Stimulated activated naive CD8-positive, alpha-beta T cell treated with anti-CD3 and anti-CD28 coated beads, Interleukin-15, amount 100 ng/mL, for 72 hours (primary cell): ENCODE measurements around the gene PTPRG.

Experiments
- ATAC-seq: fragments of 150-1000 bp; cut with Tn5 transposase; 2 replicates; pipeline ENCODE4 v1.10.0; 2021; ENCODE audit warnings: mild to moderate bottlenecking, moderate library complexity
- DNase-seq, 2 donors: peaks; one replicate each; pipeline ENCODE4 v3.0.0; 2021 to 2022
- H3K27ac Mint-ChIP-seq, 2 donors: one replicate each; pipeline ENCODE4 v1.8.0; 2022; ENCODE audit warnings: mild to moderate bottlenecking in 2 of 2, mixed read lengths in 2 of 2, moderate library complexity in 2 of 2
- H3K27me3 Mint-ChIP-seq: one replicate; pipeline ENCODE4 v1.8.0; 2022; ENCODE audit warnings: mixed read lengths
- H3K4me1 Mint-ChIP-seq: one replicate; pipeline ENCODE4 v1.8.0; 2022; ENCODE audit warnings: mild to moderate bottlenecking, mixed read lengths
- H3K4me3 Mint-ChIP-seq, 2 donors: one replicate each; pipeline ENCODE4 v1.8.0; 2022; ENCODE audit warnings: mild to moderate bottlenecking in 2 of 2, mixed read lengths in 2 of 2, moderate library complexity in 1 of 2
- H3K9me3 Mint-ChIP-seq, 2 donors: one replicate each; pipeline ENCODE4 v1.8.0; 2022; ENCODE audit warnings: mixed read lengths in 2 of 2

The PTPRG gene

GRCh38 chr3:61718565-61718964 lies 157.2 kb downstream of the PTPRG start:
- Mint-ChIP-seq H3K27me3 (peaks cover 6% of the 10 kb centered on the region), H3K9me3 (no peaks in the 10 kb centered on the region), H3K27ac (no peak overlapping the region), H3K4me1 (no peaks in the 10 kb centered on the region), H3K4me3 (no peak overlapping the region)
- ATAC-seq = no peak
- DNase-seq = no peak

- Mint-ChIP-seq H3K27ac (no peak overlapping the region), H3K4me1 (no peaks in the 10 kb centered on the region), H3K4me3 (no peak overlapping the region), H3K27me3 (peaks cover 6% of the 10 kb centered on the region), H3K9me3 (no peaks in the 10 kb centered on the region)
- ATAC-seq (no peak), DNase-seq (no peak)
Measured at GRCh38 chr3:61719278-61719977, 158.1 kb downstream of the PTPRG start.

- H3K4me1 Mint-ChIP-seq = no peaks in the 10 kb centered on the region
- H3K27ac Mint-ChIP-seq = no peak overlapping the region
- ATAC-seq (no peak), DNase-seq (no peak)
- no peaks in the 10 kb centered on the region for H3K9me3 Mint-ChIP-seq
- H3K27me3 Mint-ChIP-seq = peaks cover 6% of the 10 kb centered on the region
- H3K4me3 Mint-ChIP-seq = no peak overlapping the region
Measured at GRCh38 chr3:61723038-61723437, 161.7 kb downstream of the PTPRG start.

GRCh38 chr3:61724183-61724582 lies 162.8 kb downstream of the PTPRG start:
- no peaks in the 10 kb centered on the region for H3K4me1 Mint-ChIP-seq
- no peak overlapping the region for H3K4me3 Mint-ChIP-seq
- peaks cover 6% of the 10 kb centered on the region for H3K27me3 Mint-ChIP-seq
- H3K27ac Mint-ChIP-seq = no peak overlapping the region
- no peaks in the 10 kb centered on the region for H3K9me3 Mint-ChIP-seq
- DNase-seq = no peak
- no peak for ATAC-seq

- Mint-ChIP-seq H3K27ac (no peak overlapping the region), H3K27me3 (peaks cover 6% of the 10 kb centered on the region), H3K4me3 (no peak overlapping the region), H3K4me1 (no peaks in the 10 kb centered on the region), H3K9me3 (no peaks in the 10 kb centered on the region)
- no peak for ATAC-seq
- no peak for DNase-seq
Measured at GRCh38 chr3:61724801-61725200, 163.4 kb downstream of the PTPRG start.

- ATAC-seq (no peak), DNase-seq (no peak)
- Mint-ChIP-seq H3K9me3 (no peaks in the 10 kb centered on the region), H3K4me3 (no peak overlapping the region), H3K4me1 (no peaks in the 10 kb centered on the region), H3K27ac (no peak overlapping the region), H3K27me3 (peaks cover 6% of the 10 kb centered on the region)
Measured at GRCh38 chr3:61725851-61726333, 164.5 kb downstream of the PTPRG start.

GRCh38 chr3:61727435-61727834 lies 166.1 kb downstream of the PTPRG start:
- ATAC-seq (no peak), DNase-seq (no peak)
- H3K9me3 Mint-ChIP-seq = no peaks in the 10 kb centered on the region
- H3K27me3 Mint-ChIP-seq = no peaks in the 10 kb centered on the region
- H3K4me3 Mint-ChIP-seq = no peak overlapping the region
- no peak overlapping the region for H3K27ac Mint-ChIP-seq
- no peaks in the 10 kb centered on the region for H3K4me1 Mint-ChIP-seq

GRCh38 chr3:61729038-61729634 lies 167.8 kb downstream of the PTPRG start:
- no peak overlapping the region for H3K4me3 Mint-ChIP-seq
- no peak for DNase-seq

GRCh38 chr3:61730056-61730455 lies 168.7 kb downstream of the PTPRG start:
- Mint-ChIP-seq H3K27ac (peak overlapping the region in 1 of 2 donors; percentile 33), H3K27me3 (no peaks in the 10 kb centered on the region)
- no peak for ATAC-seq

More at GRCh38 chr3:61729038-61729634, 167.8 kb downstream of the PTPRG start:
- Mint-ChIP-seq H3K27ac (no peak overlapping the region), H3K9me3 (no peaks in the 10 kb centered on the region), H3K27me3 (no peaks in the 10 kb centered on the region), H3K4me1 (no peaks in the 10 kb centered on the region)
- no peak for ATAC-seq

GRCh38 chr3:61730577-61731231 lies 169.3 kb downstream of the PTPRG start:
- DNase-seq = no peak
- no peaks in the 10 kb centered on the region for H3K4me1 Mint-ChIP-seq
- no peak for ATAC-seq
- no peaks in the 10 kb centered on the region for H3K9me3 Mint-ChIP-seq
- H3K27me3 Mint-ChIP-seq = no peaks in the 10 kb centered on the region
- no peak overlapping the region for H3K27ac Mint-ChIP-seq
- H3K4me3 Mint-ChIP-seq = no peak overlapping the region

More at GRCh38 chr3:61730056-61730455, 168.7 kb downstream of the PTPRG start:
- DNase-seq = no peak
- H3K9me3 Mint-ChIP-seq = no peaks in the 10 kb centered on the region
- H3K4me1 Mint-ChIP-seq = no peaks in the 10 kb centered on the region
- no peak overlapping the region for H3K4me3 Mint-ChIP-seq

- Mint-ChIP-seq H3K27me3 (no peaks in the 10 kb centered on the region), H3K4me1 (no peaks in the 10 kb centered on the region), H3K4me3 (no peak overlapping the region), H3K27ac (no peak overlapping the region), H3K9me3 (no peaks in the 10 kb centered on the region)
- no peak for DNase-seq
- ATAC-seq = no peak
Measured at GRCh38 chr3:61733000-61733399, 171.6 kb downstream of the PTPRG start.

GRCh38 chr3:61733876-61734275 lies 172.5 kb downstream of the PTPRG start:
- H3K27ac Mint-ChIP-seq = no peak overlapping the region
- H3K9me3 Mint-ChIP-seq = no peaks in the 10 kb centered on the region
- H3K27me3 Mint-ChIP-seq = no peaks in the 10 kb centered on the region
- no peak overlapping the region for H3K4me3 Mint-ChIP-seq
- no peaks in the 10 kb centered on the region for H3K4me1 Mint-ChIP-seq
- DNase-seq = no peak
- ATAC-seq = no peak

GRCh38 chr3:61734749-61735686 lies 173.6 kb downstream of the PTPRG start:
- no peaks in the 10 kb centered on the region for H3K4me1 Mint-ChIP-seq
- H3K27ac Mint-ChIP-seq = no peak overlapping the region
- ATAC-seq = no peak
- DNase-seq = no peak
- H3K9me3 Mint-ChIP-seq = no peaks in the 10 kb centered on the region
- H3K4me3 Mint-ChIP-seq = no peak overlapping the region
- H3K27me3 Mint-ChIP-seq = no peaks in the 10 kb centered on the region

GRCh38 chr3:61736506-61736905 lies 175.1 kb downstream of the PTPRG start:
- Mint-ChIP-seq H3K9me3 (no peaks in the 10 kb centered on the region), H3K4me1 (no peaks in the 10 kb centered on the region), H3K27ac (no peak overlapping the region), H3K27me3 (no peaks in the 10 kb centered on the region), H3K4me3 (no peak overlapping the region)
- no peak for DNase-seq
- ATAC-seq = no peak

- ATAC-seq (no peak), DNase-seq (no peak)
- Mint-ChIP-seq H3K27me3 (no peaks in the 10 kb centered on the region), H3K4me3 (no peak overlapping the region), H3K9me3 (no peaks in the 10 kb centered on the region), H3K27ac (no peak overlapping the region), H3K4me1 (no peaks in the 10 kb centered on the region)
Measured at GRCh38 chr3:61739640-61740039, 178.3 kb downstream of the PTPRG start.
